ENCODE measurements around the gene RAD51B. TPM values are rescaled to one million over a fixed set of nuclear protein-coding genes. Genes with fewer than 3 reads are reported as not detected.

Gene RAD51B
- total RNA-seq, 2 donors from 2014 or later = 31.1 to 67.3 TPM

DNA sequence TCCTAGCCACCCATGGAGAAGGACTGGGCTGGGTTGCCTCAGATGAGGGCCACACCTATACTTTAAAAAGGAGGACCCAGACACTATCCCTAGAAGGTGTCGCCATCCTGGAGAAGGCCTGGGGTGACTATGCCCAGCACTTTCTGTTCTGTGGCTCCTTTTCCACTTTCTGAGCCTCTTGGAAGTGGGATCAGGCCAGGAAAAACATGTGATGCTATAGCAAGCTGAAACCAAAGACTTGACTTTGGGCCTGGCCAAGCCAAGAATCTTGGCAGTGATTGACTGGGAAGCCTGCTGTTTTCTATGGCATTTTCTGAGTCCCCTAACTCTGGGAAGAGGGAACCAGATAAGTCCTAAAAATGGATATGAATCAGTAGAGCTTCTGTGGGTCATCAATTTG lies 641.0 kb downstream of the RAD51B start:
- Mint-ChIP-seq H3K27me3 (no peaks in the 10 kb centered on the region), H3K27ac (no peak overlapping the region), H3K36me3 (no peaks in the 10 kb centered on the region), H3K4me3 (no peak overlapping the region), H3K9me3 (no peaks in the 10 kb centered on the region), H3K4me1 (ENCODE audit: low read depth in 2 of 2) (peaks cover 6 to 10% of the 10 kb centered on the region in 2 donors)
- DNase-seq (ENCODE audit: low spot score) (no peak), ATAC-seq (no peak)

DNA sequence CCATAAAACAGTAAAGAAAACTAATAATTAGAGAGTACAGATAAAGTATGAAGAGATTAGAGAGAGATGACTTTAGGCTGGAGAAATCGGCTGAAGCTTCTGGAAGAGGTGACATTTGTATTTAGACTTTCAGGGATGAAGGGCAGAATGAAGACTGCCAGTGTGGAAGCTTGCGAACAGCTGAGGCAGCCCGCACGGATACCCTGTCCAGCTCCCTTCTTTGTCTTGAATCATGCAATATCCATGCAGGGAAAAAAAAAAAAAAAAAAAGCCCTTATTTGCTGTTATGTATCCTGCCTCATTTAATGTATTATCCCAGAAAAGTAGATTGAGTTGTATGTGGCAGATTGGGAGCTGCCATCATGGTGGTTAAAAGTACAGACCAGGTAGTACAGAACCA lies 641.5 kb downstream of the RAD51B start:
- no peak overlapping the region for H3K4me3 Mint-ChIP-seq
- H3K36me3 Mint-ChIP-seq = no peaks in the 10 kb centered on the region
- no peaks in the 10 kb centered on the region for H3K27me3 Mint-ChIP-seq
- DNase-seq (ENCODE audit: low spot score) (no peak), ATAC-seq (no peak)
- H3K9me3 Mint-ChIP-seq = no peaks in the 10 kb centered on the region
- peaks cover 6 to 10% of the 10 kb centered on the region in 2 donors for H3K4me1 Mint-ChIP-seq (ENCODE audit: low read depth in 2 of 2)
- H3K27ac Mint-ChIP-seq = peak overlapping the region in 1 of 2 donors; percentile 40

DNA sequence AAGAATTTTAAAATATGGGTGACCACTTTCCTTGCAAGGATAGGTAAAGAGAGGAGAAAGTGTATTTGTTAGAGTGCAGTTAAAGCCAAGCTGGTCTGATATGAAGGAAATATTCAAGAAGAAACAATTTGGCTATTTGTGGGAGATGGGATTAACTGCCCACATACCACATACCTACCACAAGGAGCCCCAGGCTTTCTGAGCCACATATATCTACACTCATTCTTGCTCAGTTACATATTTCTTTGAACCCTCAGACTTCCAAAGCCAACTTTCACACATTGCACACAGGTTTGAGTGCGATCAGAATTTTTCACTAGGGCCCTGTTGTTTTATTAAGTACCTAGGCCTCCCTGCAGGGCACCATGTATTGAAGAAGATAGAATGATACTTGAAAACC lies 643.1 kb downstream of the RAD51B start:
- Mint-ChIP-seq H3K27me3 (no peaks in the 10 kb centered on the region), H3K36me3 (no peaks in the 10 kb centered on the region), H3K27ac (no peak overlapping the region), H3K9me3 (no peaks in the 10 kb centered on the region), H3K4me3 (no peak overlapping the region), H3K4me1 (ENCODE audit: low read depth in 2 of 2) (peaks cover 6 to 10% of the 10 kb centered on the region in 2 donors)
- no peak for DNase-seq (ENCODE audit: low spot score)
- no peak for ATAC-seq

DNA sequence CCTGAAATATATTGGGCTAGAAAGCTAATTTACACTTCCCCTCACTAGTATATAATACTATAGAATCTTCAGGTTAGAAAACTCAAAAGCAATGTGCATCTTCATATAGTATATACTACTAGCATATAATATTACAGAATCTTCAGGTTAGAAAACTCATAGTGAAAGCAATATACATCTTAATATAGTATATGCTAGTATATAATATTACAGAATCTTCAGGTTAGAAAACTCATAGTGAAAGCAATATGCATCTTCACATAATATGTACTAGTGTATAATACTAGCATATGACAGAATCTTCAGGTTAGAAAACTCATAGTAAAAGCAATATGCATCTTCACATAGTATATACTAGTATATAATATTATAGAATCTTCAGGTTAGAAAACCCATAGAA lies 643.7 kb downstream of the RAD51B start:
- peaks cover 10 to 14% of the 10 kb centered on the region in 2 donors for H3K4me1 Mint-ChIP-seq (ENCODE audit: low read depth in 2 of 2)
- H3K4me3 Mint-ChIP-seq = no peak overlapping the region
- ATAC-seq (no peak), DNase-seq (ENCODE audit: low spot score) (no peak)
- H3K36me3 Mint-ChIP-seq = no peaks in the 10 kb centered on the region
- H3K27me3 Mint-ChIP-seq = no peaks in the 10 kb centered on the region
- no peak overlapping the region for H3K27ac Mint-ChIP-seq
- no peaks in the 10 kb centered on the region for H3K9me3 Mint-ChIP-seq

DNA sequence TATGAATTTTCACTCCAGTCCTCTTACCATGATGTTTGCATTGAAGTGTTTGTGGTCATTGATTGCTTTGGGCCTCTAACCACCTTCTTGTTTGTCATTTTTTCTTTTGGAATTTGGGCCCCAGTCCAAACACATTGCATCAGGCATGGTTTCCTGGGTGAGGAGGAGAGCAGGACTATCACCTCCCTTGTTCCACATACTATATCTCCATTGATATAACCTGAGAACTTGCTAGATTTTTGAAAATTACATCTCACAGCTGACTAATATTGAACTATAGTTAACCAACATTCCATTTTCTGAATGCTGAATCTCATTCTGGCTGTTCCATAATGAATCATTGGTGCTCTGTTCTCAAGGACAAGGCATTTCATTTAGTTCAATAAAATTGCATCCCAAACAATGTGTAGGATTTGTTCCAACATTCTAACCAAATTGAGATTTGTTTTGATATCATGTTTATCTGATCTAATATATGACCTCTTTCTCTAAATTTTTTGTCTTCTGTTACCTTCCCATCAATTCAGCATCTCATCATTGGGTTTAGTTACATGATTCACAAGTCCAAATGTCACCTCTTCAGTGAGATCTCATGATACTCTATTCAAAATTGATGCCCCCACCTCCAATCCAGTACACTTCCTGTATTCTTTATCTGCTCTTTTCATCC lies 644.3 kb downstream of the RAD51B start:
- Mint-ChIP-seq H3K4me3 (no peak overlapping the region), H3K27ac (peak overlapping the region in 1 of 2 donors; percentile 9), H3K36me3 (no peaks in the 10 kb centered on the region), H3K9me3 (no peaks in the 10 kb centered on the region), H3K4me1 (ENCODE audit: low read depth in 2 of 2) (peaks cover 15 to 19% of the 10 kb centered on the region in 2 donors), H3K27me3 (no peaks in the 10 kb centered on the region)
- no peak for DNase-seq (ENCODE audit: low spot score)
- ATAC-seq = no peak

DNA sequence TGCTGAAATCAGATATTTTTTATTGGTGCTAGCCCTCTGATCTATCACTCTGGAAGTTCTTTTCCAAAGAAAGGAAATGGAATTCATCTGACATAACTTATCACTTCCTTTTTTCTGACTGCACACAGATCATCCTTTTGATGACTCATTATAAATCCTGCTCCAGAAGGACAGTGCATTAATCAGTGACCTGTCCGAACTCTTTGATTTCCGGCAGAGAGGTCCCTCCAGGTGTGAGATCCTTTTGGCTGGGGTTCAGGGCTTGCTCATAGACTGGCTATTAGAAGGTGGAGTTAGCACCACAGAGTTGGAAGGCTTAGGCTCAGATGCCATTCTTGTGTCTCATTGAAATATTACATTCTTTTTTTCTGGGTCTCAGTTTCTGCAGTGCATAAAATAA lies 645.1 kb downstream of the RAD51B start:
- H3K36me3 Mint-ChIP-seq = no peaks in the 10 kb centered on the region

DNA sequence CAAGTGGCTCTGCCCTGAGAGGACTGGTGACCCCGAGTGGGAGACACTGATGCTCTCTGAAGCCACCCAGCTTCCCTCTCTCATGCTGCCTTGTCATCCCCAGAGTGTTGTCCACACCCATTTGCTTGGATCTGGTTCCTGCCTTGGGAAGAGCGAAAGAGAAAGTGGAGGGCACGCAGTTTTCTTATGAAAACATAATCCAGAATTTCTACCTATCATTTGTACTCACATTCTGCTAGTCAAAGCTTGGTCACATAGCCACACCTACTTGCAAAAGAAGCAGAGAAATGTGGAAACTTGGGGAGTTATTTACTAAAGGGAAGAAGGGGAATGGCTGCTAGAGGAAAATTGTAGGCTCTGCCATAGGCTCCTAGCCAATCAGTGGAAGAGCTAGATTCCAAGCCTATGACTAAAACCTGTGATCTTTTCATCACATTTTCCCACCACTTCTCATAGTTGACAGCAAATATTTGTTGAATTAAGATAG lies 647.0 kb downstream of the RAD51B start:
- Mint-ChIP-seq H3K4me1 (ENCODE audit: low read depth in 2 of 2) (peaks cover 30 to 32% of the 10 kb centered on the region in 2 donors), H3K27ac (no peak overlapping the region), H3K9me3 (no peaks in the 10 kb centered on the region), H3K36me3 (no peaks in the 10 kb centered on the region), H3K4me3 (no peak overlapping the region), H3K27me3 (no peaks in the 10 kb centered on the region)
- ATAC-seq (no peak), DNase-seq (ENCODE audit: low spot score) (no peak)

More for the DNA sequence above, 645.1 kb downstream of the RAD51B start:
- DNase-seq (ENCODE audit: low spot score) (no peak), ATAC-seq (no peak)
- H3K4me1 Mint-ChIP-seq (ENCODE audit: low read depth in 2 of 2) = peaks cover 20 to 23% of the 10 kb centered on the region in 2 donors
- no peaks in the 10 kb centered on the region for H3K9me3 Mint-ChIP-seq
- H3K27me3 Mint-ChIP-seq = no peaks in the 10 kb centered on the region
- no peak overlapping the region for H3K4me3 Mint-ChIP-seq
- peak overlapping the region in 1 of 2 donors; percentile 9 for H3K27ac Mint-ChIP-seq

DNA sequence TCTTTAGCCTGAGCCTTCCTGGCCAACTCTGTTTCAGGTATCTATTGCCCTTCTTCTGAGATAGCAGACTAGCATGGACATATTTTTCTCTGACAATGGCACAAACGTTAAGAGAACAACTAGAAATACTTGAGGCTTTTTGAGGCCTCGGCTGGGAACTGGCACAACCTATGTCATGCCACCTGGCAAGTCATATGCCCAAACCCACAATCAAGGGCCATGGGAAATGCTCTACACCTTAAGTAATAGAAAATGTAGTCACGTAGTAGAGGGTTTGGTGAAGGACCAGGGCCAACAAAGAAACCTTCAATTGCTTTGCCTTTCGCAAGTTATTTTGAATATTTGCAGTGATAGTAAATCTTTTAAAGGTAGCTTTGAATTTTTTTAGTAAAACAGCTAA lies 647.8 kb downstream of the RAD51B start:
- H3K27ac Mint-ChIP-seq = peak overlapping the region in 1 of 2 donors; percentile 37
- no peaks in the 10 kb centered on the region for H3K36me3 Mint-ChIP-seq
- ATAC-seq = no peak
- H3K4me3 Mint-ChIP-seq = no peak overlapping the region
- no peak for DNase-seq (ENCODE audit: low spot score)
- no peaks in the 10 kb centered on the region for H3K9me3 Mint-ChIP-seq
- H3K4me1 Mint-ChIP-seq (ENCODE audit: low read depth in 2 of 2) = peaks cover 30 to 38% of the 10 kb centered on the region in 2 donors
- H3K27me3 Mint-ChIP-seq = no peaks in the 10 kb centered on the region

DNA sequence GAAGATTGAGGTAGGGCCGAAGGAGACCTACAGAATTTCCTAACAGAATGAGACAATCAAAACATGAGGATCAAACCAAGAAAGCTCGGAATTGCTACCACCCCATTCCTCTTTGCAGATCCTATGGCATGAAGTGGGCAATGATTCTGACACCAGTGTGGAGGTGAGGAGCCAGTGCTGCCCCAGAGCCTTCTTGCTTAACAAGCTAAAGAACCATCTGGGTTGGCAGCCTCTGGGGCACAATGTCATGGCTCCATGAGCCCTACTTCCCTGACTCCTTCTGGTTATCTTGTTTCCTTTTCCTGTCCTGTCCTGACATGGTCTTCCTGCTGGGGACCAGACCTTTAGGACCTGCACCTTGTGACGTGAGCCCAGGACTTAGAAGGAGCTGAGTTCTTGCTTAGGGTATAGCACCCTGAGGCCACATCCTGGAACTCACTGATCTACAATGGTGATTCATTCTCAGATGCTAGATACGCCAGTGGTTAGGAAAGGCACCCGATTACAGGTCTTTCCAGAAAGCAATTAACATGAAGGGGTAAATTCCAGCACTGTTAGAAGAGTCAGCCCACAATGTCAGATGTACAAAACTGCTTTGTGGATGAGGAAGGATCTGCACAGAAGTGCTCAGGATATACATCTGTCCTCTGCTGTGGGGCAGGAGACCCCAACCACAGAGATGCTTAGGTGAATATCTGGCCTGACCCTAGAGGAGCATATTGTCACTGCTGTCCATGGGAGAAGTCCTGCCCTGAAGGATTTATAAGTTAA lies 649.0 kb downstream of the RAD51B start:
- peaks cover 30 to 39% of the 10 kb centered on the region in 2 donors for H3K4me1 Mint-ChIP-seq (ENCODE audit: low read depth in 2 of 2)
- peak; percentile 95 to 98 for ATAC-seq
- no peaks in the 10 kb centered on the region for H3K36me3 Mint-ChIP-seq
- H3K9me3 Mint-ChIP-seq = no peaks in the 10 kb centered on the region
- peak overlapping the region; percentile 44 to 81 for H3K27ac Mint-ChIP-seq
- peak; percentile 83 for DNase-seq (ENCODE audit: low spot score)
- no peaks in the 10 kb centered on the region for H3K27me3 Mint-ChIP-seq
- peak overlapping the region; percentile 5 for H3K4me3 Mint-ChIP-seq

DNA sequence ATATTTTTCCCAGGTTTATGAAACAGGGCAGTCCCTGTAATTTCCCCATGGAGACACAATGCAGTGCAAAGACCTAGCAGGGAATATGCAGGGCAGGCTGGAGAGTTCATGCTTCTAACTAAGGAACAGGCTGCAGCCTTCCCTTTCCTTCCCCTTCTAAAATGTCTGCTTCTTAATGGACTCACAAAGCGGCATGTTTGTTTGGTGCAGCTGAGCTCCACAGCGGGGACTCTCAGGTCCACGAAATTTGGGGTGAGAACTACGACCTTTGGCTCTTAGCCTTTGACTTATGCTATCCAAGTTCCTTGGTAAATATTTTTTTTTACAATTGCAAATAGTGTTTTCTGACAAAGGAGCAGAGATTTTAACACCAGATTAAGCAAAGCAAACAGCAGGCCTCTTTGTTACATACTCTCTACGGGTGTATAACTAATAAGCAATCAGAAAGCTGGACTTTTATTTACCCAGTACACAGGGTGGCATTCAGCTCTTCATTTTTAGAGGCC lies 649.7 kb downstream of the RAD51B start:
- Mint-ChIP-seq H3K4me3 (no peak overlapping the region), H3K36me3 (no peaks in the 10 kb centered on the region), H3K4me1 (ENCODE audit: low read depth in 2 of 2) (peaks cover 27 to 36% of the 10 kb centered on the region in 2 donors), H3K27me3 (no peaks in the 10 kb centered on the region), H3K27ac (peak overlapping the region; percentile 44 to 81), H3K9me3 (no peaks in the 10 kb centered on the region)
- no peak for DNase-seq (ENCODE audit: low spot score)
- ATAC-seq = no peak

DNA sequence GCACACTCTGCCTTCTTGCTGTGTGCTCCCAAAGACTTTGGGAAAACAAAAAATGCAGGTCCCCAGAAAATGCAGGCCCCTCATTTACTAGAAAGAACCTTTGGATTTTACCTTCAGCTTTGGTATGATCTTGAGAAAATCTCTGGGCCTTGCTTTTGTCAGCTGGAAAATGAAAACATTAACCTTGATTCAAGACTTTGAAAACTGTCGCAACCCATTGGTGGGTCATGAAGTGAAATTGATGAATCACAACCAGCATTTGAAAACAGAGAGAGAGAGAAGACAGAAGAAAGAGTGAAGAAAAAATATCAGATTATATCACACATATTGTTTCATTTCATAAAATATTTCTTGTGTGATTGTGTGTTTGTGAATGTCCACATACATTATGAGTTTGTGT lies 650.8 kb downstream of the RAD51B start:
- DNase-seq (ENCODE audit: low spot score) = no peak
- Mint-ChIP-seq H3K36me3 (no peaks in the 10 kb centered on the region), H3K27ac (peak overlapping the region in 1 of 2 donors; percentile 81), H3K27me3 (no peaks in the 10 kb centered on the region), H3K4me3 (peak overlapping the region; percentile 11), H3K4me1 (ENCODE audit: low read depth in 2 of 2) (peaks cover 29 to 36% of the 10 kb centered on the region in 2 donors), H3K9me3 (no peaks in the 10 kb centered on the region)
- ATAC-seq = no peak

DNA sequence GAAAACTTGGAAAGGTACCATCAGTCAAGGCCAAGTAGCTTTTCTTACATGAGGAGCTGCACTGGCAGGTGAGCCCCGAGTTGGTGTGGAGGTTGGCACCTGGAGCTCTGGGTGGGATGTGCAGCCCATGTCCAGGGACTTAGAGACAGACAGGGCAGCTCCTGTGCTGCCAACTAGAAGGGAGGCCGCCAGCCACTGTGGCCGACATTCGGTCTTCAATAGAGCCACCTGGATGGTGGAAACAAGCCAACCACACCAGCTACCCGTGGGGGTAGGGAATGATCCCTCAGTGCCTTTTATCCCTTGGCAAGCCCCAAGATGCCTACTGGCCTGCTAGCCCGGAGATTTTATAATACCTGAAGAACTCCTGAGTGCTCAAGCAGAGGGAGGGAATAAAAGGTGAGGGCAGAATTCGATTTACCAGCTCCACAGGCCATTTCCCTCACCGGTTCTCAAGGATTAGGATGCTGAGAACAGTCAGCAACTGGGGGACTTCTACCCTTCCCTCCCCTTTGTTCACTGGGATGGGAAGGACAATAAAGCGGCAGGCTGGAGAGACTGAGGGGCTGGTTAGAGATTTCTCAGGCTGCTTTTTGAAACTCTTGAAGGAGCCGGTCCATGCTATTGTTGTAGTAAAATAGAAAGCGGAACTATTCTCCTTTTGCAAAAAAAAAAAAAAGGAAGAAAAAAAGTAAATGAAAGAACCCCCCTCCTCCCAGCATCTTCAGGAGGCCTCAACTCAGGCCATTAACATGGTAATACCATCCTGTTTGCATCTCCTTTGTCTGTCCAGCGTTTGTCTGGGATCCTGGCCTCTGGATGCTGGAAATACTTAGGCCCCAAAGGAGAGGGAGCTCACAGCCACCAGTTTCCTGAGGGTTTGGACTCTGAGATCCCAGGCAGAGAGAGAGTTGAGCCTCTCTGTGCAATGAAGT lies 651.7 kb downstream of the RAD51B start:
- Mint-ChIP-seq H3K4me3 (no peak overlapping the region), H3K4me1 (ENCODE audit: low read depth in 2 of 2) (peaks cover 29 to 36% of the 10 kb centered on the region in 2 donors), H3K9me3 (no peaks in the 10 kb centered on the region), H3K27me3 (no peaks in the 10 kb centered on the region), H3K27ac (peak overlapping the region in 1 of 2 donors; percentile 81), H3K36me3 (no peaks in the 10 kb centered on the region)
- ATAC-seq (no peak), DNase-seq (ENCODE audit: low spot score) (no peak)

DNA sequence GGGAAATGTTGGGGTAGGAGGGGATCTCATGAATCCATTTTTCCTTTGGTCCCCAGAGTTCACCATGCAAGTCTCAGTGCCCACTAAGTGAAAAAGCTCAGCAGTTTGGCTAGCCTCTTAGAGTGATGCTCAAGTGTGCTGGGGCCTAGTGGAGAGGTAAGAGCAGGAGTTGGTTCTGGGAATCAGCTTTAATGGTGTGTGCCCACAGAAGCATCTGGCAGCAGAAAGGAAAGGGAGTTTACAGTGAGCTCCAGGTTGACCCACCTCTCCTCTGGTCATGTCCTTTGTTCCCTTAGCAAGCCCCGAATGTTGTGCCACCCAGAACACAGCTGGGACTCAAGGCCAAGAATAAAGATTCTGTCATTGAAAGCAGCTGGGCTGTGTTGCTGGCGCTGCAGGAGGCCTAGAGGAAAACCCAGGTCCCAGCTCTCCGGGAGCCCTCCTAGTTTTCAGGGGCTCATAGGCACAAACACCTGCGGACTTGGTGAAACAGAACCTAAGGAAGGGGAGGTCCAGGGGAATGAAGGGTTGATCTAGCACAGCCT lies 652.5 kb downstream of the RAD51B start:
- Mint-ChIP-seq H3K27me3 (no peaks in the 10 kb centered on the region), H3K36me3 (no peaks in the 10 kb centered on the region), H3K4me3 (no peak overlapping the region), H3K4me1 (ENCODE audit: low read depth in 2 of 2) (peaks cover 29 to 40% of the 10 kb centered on the region in 2 donors), H3K27ac (peak overlapping the region in 1 of 2 donors; percentile 81), H3K9me3 (no peaks in the 10 kb centered on the region)
- ATAC-seq = no peak
- DNase-seq (ENCODE audit: low spot score) = no peak
